NT2/D1 (cell line): Measurements from ENCODE around the gene CYP2C19.

Experiments
- SUZ12 ChIP-seq: IDR thresholded peaks from 2 replicates; pipeline ENCODE4 v1.6.1; 2011; ENCODE audit not compliant: insufficient read length, insufficient read depth; ENCODE audit errors: extremely low read depth
- YY1 ChIP-seq: IDR thresholded peaks from 2 replicates; pipeline ENCODE4 v1.6.1; 2011; ENCODE audit not compliant: insufficient read length, insufficient read depth
- ZNF274 ChIP-seq: IDR thresholded peaks from 2 replicates; pipeline ENCODE4 v1.6.1; 2011; ENCODE audit warnings: mild to moderate bottlenecking, low read depth, low read length

DNA sequence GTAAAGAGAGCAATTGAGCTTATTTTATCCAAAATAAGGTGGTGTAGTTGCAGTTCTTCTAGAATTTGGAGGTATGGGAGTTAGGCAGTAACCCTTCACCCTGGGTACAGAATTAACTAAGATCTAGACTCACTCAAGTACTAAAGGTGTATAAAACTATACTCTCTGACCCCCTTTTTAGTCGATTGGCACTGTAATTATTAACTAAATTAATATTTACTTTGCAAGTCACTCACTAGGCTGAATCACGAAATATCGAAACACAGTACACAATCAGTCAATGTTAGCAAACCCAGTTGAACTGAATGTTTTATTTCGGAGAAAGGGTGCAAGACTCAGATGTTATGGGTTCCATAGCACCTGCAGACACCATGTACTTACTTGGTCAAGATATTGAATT, 14.6 kb upstream of the CYP2C19 start:
- no peak for TF ChIP-seq ZNF274
- no peak for TF ChIP-seq YY1
- no peak for TF ChIP-seq SUZ12
